Activated CD8-positive, alpha-beta memory T cell treated with anti-CD3 and anti-CD28 coated beads, Interleukin-2, amount 50 U/mL, for 4 hours (primary cell): ENCODE results near the gene ZNF784.

Source experiments
- DNase-seq: peaks from one replicate; pipeline ENCODE4 v3.0.0-alpha.2; 2020

ZNF784 gene

DNA sequence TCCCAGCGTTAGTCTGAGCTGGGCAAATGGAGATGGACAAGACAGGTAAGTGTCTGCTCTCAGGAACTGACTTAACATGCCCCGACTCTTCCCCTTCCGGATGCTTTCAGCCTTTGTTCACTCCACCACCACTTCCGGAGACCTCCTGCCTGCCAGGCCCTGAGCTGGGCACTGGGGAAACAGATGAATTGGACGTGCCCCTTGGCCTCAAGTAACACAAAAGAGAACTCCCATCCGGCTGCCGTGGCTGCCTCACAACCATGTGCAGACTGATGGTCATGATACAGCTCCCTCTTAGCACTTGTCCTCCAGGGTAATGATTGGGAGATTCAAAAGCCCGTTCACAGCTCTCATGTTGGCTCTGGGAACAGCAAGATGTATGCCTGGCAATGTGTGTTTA lies 6.9 kb downstream of the ZNF784 start:
- DNase-seq: no peak

DNA sequence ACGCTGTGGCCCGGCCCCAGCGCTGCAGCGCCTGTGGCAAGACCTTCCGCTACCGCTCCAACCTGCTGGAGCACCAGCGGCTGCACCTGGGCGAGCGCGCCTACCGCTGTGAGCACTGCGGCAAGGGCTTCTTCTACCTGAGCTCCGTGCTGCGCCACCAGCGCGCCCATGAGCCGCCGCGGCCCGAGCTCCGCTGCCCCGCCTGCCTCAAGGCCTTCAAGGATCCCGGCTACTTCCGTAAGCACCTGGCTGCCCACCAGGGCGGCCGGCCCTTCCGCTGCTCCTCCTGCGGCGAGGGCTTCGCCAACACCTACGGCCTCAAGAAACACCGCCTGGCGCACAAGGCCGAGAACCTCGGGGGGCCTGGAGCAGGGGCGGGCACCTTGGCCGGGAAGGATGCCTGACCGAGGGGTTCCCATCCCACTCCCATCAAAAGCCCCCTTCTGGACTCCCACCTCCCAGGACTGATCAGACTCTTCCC lies 7.9 kb downstream of the ZNF784 start:
- DNase-seq: no peak

DNA sequence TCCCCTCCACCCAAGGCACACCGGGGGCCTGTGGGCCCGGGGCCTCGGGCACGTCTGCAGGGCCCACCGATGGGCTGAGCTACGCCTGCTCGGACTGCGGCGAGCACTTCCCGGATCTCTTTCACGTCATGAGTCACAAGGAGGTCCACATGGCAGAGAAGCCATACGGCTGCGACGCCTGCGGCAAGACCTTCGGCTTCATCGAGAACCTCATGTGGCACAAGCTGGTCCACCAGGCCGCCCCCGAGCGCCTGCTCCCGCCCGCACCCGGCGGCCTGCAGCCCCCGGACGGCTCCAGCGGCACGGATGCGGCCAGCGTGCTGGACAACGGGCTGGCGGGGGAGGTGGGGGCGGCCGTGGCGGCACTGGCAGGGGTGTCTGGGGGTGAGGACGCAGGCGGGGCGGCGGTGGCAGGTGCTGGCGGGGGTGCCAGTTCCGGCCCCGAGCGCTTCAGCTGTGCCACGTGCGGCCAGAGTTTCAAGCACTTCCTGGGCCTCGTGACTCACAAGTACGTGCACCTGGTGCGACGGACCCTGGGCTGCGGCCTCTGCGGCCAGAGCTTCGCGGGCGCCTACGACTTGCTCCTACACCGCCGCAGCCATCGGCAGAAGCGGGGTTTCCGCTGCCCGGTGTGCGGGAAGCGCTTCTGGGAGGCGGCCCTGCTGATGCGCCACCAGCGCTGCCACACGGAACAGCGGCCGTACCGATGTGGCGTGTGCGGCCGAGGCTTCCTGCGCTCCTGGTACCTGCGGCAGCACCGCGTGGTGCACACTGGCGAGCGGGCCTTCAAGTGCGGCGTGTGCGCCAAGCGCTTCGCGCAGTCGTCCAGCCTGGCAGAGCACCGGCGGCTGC lies 8.6 kb downstream of the ZNF784 start:
- no peak for DNase-seq

DNA sequence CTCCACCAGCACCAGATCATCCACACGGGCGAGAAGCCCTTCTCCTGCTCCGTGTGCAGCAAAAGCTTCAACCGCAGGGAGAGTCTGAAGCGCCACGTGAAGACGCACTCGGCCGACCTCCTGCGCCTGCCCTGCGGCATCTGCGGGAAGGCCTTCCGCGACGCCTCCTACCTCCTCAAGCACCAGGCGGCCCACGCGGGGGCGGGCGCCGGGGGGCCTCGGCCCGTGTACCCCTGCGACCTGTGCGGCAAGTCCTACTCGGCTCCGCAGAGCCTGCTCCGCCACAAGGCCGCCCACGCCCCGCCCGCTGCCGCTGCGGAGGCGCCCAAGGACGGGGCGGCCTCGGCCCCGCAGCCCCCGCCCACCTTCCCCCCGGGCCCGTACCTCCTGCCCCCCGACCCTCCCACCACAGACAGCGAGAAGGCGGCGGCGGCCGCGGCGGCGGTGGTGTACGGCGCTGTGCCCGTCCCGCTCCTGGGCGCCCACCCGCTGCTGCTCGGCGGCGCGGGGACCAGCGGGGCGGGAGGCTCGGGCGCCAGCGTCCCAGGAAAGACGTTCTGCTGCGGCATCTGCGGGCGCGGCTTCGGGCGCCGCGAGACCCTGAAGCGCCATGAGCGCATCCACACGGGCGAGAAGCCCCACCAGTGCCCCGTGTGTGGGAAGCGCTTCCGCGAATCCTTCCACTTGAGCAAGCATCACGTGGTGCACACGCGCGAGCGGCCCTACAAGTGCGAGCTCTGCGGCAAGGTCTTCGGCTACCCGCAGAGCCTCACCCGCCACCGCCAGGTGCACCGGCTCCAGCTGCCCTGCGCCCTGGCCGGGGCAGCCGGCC lies 9.4 kb downstream of the ZNF784 start:
- no peak for DNase-seq

DNA sequence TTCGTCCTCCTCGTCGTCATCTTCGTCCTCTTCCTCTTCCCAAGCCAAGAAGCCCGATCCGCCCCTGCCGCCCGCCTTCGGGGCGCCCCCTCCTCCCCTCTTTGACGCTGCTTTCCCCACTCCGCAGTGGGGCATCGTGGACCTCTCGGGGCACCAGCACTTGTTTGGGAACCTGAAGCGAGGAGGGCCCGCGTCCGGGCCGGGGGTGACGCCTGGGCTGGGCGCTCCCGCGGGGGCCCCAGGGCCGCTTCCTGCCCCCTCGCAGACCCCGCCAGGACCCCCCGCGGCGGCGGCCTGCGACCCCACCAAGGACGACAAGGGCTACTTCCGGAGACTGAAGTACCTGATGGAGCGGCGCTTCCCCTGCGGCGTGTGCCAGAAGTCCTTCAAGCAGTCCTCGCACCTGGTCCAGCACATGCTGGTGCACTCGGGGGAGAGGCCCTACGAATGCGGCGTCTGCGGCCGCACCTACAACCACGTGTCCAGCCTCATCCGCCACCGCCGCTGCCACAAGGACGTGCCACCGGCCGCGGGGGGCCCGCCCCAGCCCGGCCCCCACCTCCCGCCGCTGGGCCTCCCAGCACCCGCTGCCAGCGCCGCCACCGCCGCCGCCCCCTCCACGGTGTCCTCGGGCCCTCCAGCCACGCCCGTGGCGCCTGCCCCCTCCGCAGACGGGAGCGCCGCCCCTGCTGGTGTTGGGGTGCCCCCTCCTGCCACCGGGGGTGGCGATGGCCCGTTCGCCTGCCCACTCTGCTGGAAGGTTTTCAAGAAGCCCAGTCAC lies 10.2 kb downstream of the ZNF784 start:
- DNase-seq: no peak

DNA sequence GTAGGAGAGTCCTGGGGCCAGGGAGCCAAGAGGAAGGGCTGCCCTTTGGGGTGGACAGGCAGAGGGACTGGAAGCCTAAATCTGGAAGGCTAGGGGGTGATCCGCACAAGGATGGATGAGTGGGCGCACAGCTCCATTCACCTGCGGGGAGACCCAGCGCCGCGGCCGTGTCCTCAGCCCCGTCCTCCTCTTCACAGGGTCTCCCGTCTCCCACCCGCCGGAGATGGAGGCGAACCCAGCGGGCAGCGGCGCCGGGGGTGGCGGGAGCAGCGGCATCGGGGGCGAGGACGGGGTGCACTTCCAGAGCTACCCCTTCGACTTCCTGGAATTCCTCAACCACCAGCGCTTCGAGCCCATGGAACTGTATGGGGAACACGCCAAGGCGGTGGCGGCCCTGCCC lies 11.0 kb downstream of the ZNF784 start:
- DNase-seq: no peak

DNA sequence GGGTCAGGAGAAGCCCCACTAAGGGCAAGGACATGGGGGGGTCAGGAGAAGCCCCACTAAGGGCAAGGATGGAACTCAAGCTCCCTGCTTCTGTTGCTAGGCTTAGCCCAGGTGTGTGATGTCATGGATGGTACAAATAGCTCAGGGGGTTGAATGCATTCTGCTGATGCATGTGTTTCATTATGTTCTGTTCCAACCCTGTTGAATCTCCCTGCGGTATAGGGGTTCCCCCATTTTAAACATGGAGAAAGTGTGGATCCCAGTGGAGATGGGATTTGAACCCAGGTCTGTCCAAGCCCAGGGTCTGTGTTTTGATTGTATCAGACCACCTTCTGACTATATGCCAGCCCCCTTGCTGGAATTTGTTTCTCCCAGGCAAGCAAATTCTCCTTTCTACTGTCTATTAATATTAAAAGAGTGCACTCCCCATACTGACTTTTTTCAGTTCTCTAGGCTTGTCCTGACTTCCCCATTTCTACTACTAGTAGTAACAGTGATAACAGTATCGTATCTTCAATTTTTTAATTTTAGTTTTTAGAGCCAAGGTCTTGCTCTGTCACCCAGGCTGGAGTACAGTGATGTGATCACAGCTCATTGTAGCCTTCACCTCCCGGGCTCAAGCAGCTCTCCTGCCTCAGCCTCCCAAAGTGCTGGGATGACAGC lies 12.3 kb downstream of the ZNF784 start:
- DNase-seq: no peak

DNA sequence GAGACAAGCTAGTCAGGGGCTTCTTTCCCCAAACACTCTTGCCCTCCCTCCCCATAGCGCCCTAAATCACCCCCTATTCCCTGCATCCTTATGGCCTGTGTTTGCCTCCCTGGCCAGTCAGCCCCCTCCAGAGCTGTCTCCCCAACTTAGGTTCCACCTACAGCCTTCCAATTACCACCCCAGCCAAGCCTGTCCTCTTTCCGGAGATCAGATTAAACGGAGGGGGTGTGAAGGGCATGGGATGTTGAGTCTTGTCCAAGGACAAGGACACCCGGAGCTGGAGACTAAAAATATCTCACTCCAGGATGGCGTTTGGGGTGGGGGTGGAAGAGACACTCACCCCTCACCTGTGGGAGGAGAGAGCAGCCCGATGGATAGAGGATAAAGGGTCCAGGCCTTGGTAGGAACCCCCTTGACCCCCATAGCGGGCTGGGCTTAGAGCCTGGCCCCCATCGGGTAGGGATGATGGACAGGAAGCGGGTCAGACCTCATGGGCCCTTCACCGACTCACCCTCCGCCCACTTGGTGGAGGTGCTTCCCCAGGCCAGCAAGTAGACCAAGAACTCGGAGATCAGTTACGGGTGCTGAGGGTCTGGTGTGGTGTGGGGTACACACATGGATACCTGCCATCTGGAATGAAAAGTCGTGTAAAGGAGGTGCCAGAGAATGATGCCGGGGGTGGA lies 12.9 kb downstream of the ZNF784 start:
- no peak for DNase-seq

DNA sequence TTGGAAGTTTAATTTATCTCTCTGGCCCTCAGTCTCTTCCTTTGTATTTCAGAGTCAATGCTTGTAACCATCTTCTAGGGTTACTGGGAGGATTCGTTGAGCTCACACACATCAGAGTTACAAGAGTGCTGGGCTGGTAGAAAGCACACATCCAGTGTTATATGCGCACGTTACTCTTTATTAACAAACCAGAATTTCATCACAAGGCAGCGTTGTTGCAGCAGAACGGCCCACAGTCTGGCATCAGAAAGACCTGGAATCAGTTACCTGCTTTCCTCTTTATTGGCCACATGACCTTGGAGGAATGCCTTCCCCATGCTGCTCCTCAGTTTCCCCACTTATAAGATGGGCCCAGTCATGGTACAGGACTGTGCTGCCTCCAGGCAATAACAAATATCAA lies 15.0 kb downstream of the ZNF784 start:
- no peak for DNase-seq

DNA sequence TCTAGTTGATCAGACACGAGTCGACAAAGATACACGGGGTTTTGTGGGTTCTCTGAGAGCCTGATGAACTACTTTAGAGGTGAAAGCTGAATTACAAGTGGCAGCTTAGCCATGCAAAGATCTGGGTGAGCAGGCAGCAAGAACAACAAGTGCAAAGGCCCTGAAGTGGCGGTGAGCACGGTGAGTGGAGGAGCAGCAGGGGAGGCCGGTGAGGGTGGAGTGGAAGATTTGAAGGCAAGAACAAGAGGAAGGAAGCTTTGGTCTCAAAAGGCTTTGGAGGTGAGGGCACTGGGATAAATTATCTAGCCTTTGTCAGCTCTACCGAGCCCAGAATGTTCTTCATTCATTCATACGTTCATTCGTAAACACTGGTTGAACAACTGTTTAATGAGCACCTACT lies 17.5 kb downstream of the ZNF784 start:
- DNase-seq: no peak

DNA sequence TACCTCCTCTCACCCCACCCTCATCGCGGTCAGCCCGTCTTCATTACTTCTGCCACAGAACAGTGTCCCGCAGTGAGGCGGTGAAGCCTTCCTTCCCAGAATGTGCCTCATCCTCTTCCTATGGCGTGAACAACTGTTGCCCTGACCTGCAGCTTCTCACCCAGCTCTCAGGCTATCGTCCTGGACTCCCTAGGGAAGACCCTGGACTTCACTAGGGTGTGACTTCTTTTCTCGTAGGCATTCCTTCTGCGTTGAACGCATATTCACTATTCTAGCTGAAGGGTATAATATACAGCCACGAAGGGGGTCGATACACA lies 17.9 kb downstream of the ZNF784 start:
- no peak for DNase-seq

DNA sequence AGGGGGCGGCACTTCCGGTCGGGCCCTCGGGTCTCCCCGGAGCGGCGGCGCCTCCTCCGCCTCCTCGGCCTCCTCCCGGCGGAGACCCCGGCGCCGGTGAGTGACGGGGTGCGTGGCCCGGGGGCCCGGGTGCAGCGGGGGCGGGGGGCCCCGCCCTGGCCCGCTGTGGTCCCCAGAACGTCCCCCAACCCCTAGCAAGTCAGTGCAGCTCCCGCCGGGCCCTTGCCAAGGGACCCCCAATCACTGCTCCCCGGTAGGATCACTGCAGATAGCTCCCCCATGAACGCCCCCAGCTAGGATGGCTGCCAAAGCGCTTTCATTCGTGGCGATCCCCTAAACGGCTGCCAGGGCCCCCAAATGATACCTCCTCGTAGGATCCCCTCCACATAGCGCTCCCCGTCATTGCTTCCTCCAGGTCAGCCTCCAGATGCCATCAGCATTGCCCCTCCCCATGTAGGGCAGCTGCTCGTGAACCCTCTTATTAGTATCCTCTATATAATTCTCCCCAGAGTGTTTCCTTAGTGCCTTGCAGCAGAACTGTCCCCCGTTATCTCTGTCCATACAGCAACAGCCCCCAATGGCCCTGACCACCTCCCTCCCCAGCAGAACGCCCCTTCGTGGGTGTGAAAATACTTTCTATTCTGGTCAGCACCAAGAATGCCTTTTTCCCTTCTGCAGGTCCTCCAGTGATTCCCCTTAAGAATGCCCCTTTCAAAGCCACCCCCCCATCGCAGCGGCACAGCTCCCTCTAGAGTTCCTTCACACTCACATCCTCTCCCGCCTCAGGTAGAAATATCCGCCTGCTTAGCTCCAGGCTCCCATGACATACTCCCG lies 18.5 kb downstream of the ZNF784 start, which contains the start of gene ZNF865:
ZNF865 (plus strand) TSS at position 11 of the 834 bp plus-strand sequence. CDS start 7,972 bp downstream, outside the sequence.
- DNase-seq: peak; percentile 67

DNA sequence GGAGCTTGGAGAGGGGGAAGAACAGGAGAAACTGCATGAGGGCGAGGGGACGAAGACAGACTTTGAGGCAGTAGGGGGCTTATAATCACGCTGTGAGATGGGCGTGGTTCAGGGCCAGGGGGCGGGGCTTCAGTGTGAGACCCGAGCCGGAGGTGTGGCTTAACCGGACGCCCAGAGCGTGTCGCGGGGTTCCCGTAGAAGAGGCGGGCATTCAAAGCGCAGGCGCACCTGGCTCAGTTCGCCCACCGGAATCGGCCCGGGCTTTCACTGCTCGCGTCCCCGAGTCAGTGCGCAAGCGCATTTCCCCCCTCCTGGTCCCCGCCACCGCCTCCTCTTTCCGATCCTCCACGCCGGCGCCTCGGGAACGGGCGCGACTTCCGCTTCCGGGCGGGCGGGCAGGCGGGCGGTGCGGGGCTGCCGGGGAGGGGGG lies 19.1 kb downstream of the ZNF784 start:
- peak; percentile 98 for DNase-seq

DNA sequence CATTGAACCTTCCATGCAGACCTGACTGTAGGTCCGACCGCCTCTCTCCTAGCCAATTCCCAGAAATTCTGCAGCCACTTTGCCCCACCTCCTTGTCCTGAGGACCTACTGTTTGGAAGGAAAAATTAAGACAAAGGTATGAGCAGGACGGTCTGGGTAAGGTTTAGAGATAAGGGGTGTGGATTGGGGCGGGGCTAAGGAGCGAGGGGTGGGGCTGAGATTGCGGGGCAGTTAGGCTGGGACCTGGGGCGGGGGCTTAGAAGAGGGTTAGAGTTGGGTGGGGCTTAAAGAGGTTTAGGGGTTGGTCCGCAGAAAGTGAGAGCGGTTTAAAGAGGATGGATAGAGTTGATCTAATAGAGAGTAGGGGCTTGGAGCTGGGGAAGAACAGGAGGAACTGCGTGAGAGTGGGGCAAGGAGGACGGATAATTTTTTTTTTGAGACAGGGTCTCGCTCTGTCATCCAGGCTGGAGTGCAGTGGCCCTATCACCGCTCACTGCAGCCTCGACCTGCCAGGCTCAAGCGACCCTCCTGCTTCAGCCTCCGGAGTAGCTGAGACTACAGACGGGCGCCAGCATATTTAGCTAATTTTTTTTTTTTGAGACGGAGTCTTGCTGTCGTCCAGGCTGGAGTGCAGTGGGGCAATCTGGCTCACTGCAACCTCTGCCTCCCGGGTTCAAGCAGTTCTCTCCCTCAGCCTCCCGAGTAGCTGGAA lies 20.6 kb downstream of the ZNF784 start:
- no peak for DNase-seq

DNA sequence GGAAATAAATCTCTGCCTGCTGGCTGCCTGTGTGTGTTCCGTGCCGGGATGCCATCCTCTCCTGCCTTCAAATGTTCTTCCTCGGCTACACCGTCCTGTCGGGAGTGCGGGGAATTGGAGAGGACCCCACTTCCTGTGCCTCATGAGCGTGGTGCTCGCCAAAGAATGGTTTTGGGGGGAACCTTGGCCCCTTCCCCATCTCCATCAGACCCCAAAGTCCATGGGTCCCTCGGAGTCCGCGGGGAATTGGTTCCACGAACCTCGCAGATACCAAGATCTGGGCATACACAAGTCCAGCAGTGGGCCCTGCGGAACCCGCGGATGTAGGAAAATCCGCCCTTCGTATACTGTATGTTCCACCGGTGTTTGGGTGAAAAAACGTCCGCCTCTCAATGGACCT lies 21.3 kb downstream of the ZNF784 start:
- no peak for DNase-seq

DNA sequence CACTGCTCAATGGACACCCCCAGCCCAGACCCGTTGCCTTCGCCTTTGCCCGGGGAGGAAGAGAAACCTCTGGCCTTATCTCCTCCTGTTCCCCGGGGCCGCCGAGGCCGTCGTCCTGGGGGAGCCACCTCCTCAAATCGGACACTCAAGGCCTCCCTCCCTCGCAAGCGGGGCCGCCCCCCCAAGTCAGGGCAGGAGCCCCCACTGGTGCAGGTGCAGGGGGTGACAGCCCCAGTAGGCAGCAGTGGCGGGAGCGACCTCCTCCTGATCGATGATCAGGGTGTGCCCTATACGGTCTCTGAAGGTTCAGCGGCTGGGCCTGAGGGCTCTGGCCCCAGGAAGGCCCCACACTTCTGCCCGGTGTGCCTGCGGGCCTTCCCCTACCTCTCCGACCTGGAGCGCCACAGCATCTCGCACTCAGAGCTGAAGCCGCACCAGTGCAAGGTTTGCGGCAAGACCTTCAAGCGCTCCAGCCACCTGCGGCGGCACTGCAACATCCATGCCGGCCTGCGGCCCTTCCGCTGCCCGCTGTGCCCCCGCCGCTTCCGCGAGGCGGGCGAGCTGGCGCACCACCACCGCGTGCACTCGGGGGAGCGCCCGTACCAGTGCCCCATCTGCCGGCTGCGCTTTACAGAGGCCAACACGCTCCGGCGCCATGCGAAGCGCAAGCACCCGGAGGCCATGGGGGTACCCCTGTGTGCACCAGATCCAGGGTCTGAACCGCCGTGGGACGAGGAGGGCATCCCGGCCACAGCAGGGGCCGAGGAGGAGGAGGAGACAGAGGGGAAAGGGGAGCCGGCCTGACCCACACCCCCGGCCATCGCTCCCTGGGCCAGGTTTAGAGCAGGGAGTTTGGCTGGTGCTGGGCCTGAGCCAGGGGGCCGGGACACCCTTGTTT lies 22.0 kb downstream of the ZNF784 start:
- no peak for DNase-seq

DNA sequence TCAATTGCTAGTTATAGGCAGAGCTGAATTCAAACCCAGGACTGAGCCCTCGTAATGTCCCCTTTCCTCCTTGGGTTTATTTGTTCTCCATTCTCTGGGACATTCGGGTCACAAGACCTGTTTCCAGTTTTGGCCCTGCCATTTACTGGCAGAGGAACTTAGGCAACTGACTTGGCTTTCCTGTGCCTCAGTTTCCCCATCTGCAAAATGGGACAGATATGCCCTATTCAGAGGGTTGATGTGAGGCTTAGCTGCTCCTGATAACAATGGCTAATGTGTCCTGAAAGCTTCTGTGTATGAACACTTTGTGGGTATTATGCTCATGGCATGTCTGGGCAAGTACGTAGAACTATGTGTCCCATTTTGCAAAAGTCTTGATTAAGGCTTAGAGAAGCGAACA lies 23.3 kb downstream of the ZNF784 start:
- no peak for DNase-seq

DNA sequence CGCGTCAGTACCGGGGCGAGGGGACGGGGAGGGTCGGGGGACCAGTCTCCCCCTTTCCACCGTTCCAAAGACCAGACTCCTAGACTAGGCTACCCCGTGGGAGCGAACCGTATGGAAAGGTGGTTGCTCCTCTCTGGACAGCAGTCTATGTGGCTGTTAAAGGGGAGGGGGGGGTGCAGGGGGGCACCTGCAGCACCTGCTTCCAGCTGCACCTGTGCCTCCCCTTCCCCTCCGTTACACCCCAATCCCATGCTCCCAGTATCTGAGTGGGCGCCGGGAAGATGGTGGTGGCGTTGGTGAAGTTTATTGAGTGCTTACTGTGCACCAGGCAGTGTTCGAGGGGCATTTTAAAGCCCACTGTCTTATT lies 23.7 kb downstream of the ZNF784 start:
- DNase-seq: no peak
